HepG2 (cell line): ENCODE measurements around the gene DNAJC21. TPM values are rescaled to one million over a fixed set of nuclear protein-coding genes. Genes with fewer than 3 reads are reported as not detected.

Experiments
- BCL6 ChIP-seq: IDR thresholded peaks from 2 replicates; pipeline ENCODE4 v1.6.1; 2016; ENCODE audit warnings: missing genetic modification reagents, missing compliant biosample characterization
- ETV6 ChIP-seq: sonication (generic); formaldehyde crosslinking; conservative IDR thresholded peaks from 2 replicates; pipeline ENCODE4 v1.4.0; 2020; ENCODE audit warnings: missing genetic modification reagents
- FOXO1 ChIP-seq: sonication (generic); formaldehyde crosslinking; IDR thresholded peaks from 2 replicates; pipeline ENCODE4 v1.4.0; 2020; ENCODE audit warnings: missing genetic modification reagents
- HHEX ChIP-seq: IDR thresholded peaks from 2 replicates; pipeline ENCODE4 v1.6.1; 2016; ENCODE audit warnings: control low read depth
- IKZF1 ChIP-seq: fragments of 450-650 bp; IDR thresholded peaks from 2 replicates; pipeline ENCODE4 v1.7.1; 2016
- MAFG ChIP-seq: sonication (generic); formaldehyde crosslinking; IDR thresholded peaks from 2 replicates; pipeline ENCODE4 v1.5.1; 2020; ENCODE audit warnings: mild to moderate bottlenecking, missing genetic modification reagents
- PHF20 ChIP-seq: sonication (generic); formaldehyde crosslinking; IDR thresholded peaks from 2 replicates; pipeline ENCODE4 v1.5.0; 2020; ENCODE audit warnings: mild to moderate bottlenecking, missing genetic modification reagents
- RAD21 ChIP-seq: fragments of 450-650 bp; formaldehyde crosslinking; IDR thresholded peaks from 2 replicates; pipeline ENCODE4 v1.5.0; 2020; ENCODE audit warnings: mild to moderate bottlenecking
- SALL2 ChIP-seq: sonication (generic); formaldehyde crosslinking; IDR thresholded peaks from 2 replicates; pipeline ENCODE4 v1.8.1; 2023; ENCODE audit warnings: mild to moderate bottlenecking, missing genetic modification reagents, inconsistent platforms
- SIN3B ChIP-seq: fragments of 150-350 bp; IDR thresholded peaks from 2 replicates; pipeline ENCODE4 v1.6.1; 2014; ENCODE audit warnings: low read length
- SMAD3 ChIP-seq: sonication (generic); formaldehyde crosslinking; IDR thresholded peaks from 2 replicates; pipeline ENCODE4 v1.4.0; 2020; ENCODE audit warnings: missing genetic modification reagents
- SOX5 ChIP-seq: IDR thresholded peaks from 2 replicates; pipeline ENCODE4 v1.6.1; 2016; ENCODE audit warnings: borderline replicate concordance
- TBX2 ChIP-seq: sonication (generic); formaldehyde crosslinking; IDR thresholded peaks from 2 replicates; pipeline ENCODE4 v1.5.0; 2020; ENCODE audit warnings: missing genetic modification reagents, mild to moderate bottlenecking, borderline replicate concordance
- TSC22D2 ChIP-seq: sonication (generic); formaldehyde crosslinking; IDR thresholded peaks from 2 replicates; pipeline ENCODE4 v1.5.1; 2020; ENCODE audit warnings: missing genetic modification reagents, mild to moderate bottlenecking, borderline replicate concordance
- ZFP36L1 ChIP-seq: sonication (generic); formaldehyde crosslinking; IDR thresholded peaks from 2 replicates; pipeline ENCODE4 v1.8.0; 2022; ENCODE audit warnings: mild to moderate bottlenecking, missing genetic modification reagents, moderate library complexity
- ZFP90 ChIP-seq: sonication (generic); formaldehyde crosslinking; IDR thresholded peaks from 2 replicates; pipeline ENCODE4 v1.8.0; 2022; ENCODE audit warnings: missing genetic modification reagents, mild to moderate bottlenecking, inconsistent platforms, borderline replicate concordance
- ZNF44 ChIP-seq: sonication (generic); formaldehyde crosslinking; IDR thresholded peaks from 2 replicates; pipeline ENCODE4 v1.5.1; 2020; ENCODE audit warnings: mild to moderate bottlenecking, missing genetic modification reagents
- ZNF564 ChIP-seq: sonication (generic); formaldehyde crosslinking; IDR thresholded peaks from 2 replicates; pipeline ENCODE4 v1.8.1; 2023; ENCODE audit warnings: mild to moderate bottlenecking, missing genetic modification reagents
- ZNF75D ChIP-seq: sonication (generic); formaldehyde crosslinking; IDR thresholded peaks from 2 replicates; pipeline ENCODE4 v1.8.1; 2023; ENCODE audit warnings: missing genetic modification reagents, mild to moderate bottlenecking, borderline replicate concordance
- polyA plus RNA-seq, 8 experiments: library from polyadenylated mRNA; depleted of rRNA in 3 of 8; stranded (reverse) in 7 of 8; unstranded in 1 of 8; fragments of >200 nt; fragmentation: Illumina TruSeq in 4 of 8; extraction: Trizol in 4 of 8; gene quantifications; 2 replicates each; pipeline versions ENCODE4 v1.2.1 to v1.2.3, GENCODE V29; 2011 to 2016; ENCODE audit warnings: low read depth in 4 of 8, missing spikeins in 1 of 8, mixed read lengths in 1 of 8; ENCODE audit not compliant: insufficient read depth in 1 of 8
- total RNA-seq, 5 experiments: library from RNA; depleted of rRNA; stranded (reverse); fragments of >200 nt; fragmentation: Illumina TruSeq; extraction: Trizol; gene quantifications; 2 replicates each; pipeline ENCODE4 v1.2.3, GENCODE V29; 2016; ENCODE audit warnings: low read depth in 1 of 5
- TF ChIP-seq, protein P1 (sequence below): sonication (generic); formaldehyde crosslinking; IDR thresholded peaks from 2 replicates; pipeline ENCODE4 v1.8.1; 2023; ENCODE audit warnings: missing genetic modification reagents, mild to moderate bottlenecking, borderline replicate concordance
- TF ChIP-seq, protein P2 (sequence below): sonication (generic); formaldehyde crosslinking; IDR thresholded peaks from 2 replicates; pipeline ENCODE4 v1.9.0; 2022; ENCODE audit warnings: missing genetic modification reagents, mild to moderate bottlenecking, borderline replicate concordance
- TF ChIP-seq, protein P3 (sequence below): IDR thresholded peaks from 2 replicates; pipeline ENCODE4 v1.6.1; 2016; ENCODE audit warnings: low read depth, control low read depth
- TF ChIP-seq, protein P4 (sequence below): sonication (generic); formaldehyde crosslinking; IDR thresholded peaks from 2 replicates; pipeline ENCODE4 v1.4.0; 2020; ENCODE audit warnings: missing genetic modification reagents, borderline replicate concordance

DNAJC21 gene
- total and polyA plus RNA-seq, 2 of the 13 experiments (the other 11 are each of a cell fraction or from before 2014, with no cell fraction given): 10.9 to 41.6 TPM

DNA sequence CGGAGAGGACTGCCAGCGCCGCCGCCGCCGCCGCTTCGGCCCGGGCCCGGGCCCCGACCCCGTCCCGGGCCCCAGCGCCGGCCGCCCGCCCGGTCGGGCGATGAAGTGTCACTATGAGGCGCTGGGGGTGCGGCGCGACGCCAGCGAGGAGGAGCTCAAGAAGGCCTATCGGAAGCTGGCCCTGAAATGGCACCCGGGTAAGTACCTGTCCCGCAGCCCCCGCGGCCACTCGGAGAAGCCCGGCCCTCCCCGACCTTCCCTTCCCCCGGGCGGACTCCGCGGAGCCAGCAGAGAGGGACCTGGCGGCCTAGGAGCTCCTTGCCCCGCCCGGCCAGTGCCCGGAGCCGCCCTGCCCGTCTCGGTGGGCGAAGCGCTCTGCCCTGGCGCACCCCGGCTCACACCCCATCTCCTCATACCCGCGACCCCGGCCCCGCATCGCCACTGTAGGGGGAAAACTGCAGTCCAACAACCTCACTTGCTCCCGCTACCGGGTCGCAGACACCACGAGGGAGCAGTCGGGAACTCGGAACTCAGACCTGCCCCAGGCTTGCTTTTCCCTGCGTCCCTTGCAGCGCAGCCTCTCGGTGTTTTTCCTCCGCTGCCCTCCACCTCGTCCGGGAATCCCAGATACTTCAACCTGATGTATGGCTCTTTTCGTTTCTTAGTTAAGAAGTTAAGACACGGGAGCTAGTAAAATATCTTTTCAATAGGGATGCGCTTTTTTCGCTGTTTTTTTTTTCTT, 532 bp downstream of the DNAJC21 start (continued):
- TF ChIP-seq PHF20 (CRISPR knock-in tag) (peak; percentile 38; the same call in 1 of the 2 replicates), ZNF564 (CRISPR knock-in tag) (0 out of 2 replicates have a peak, but pooled peaks have one; percentile 39), ZNF44 (CRISPR knock-in tag) (no peak), SIN3B (no peak), TSC22D2 (no peak), ZFP90 (CRISPR knock-in tag) (no peak; the same call in 1 of the 2 replicates), HHEX (no peak), ZNF75D (no peak), FOXO1 (CRISPR knock-in tag) (no peak), SMAD3 (CRISPR knock-in tag) (no peak), ZFP36L1 (CRISPR knock-in tag) (0 out of 2 replicates have a peak, but pooled peaks have one; percentile 42), IKZF1 (no peak), MAFG (CRISPR knock-in tag) (no peak), SALL2 (no peak), ETV6 (CRISPR knock-in tag) (0 out of 2 replicates have a peak, but pooled peaks have one; percentile 36), RAD21 (peak; percentile 12; the same call in 1 of the 2 replicates), SOX5 (no peak), BCL6 (no peak), TBX2 (CRISPR knock-in tag) (0 out of 2 replicates have a peak, but pooled peaks have one; percentile 53)
- TF ChIP-seq, protein P1, sequence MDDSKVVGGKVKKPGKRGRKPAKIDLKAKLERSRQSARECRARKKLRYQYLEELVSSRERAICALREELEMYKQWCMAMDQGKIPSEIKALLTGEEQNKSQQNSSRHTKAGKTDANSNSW (CRISPR knock-in tag): no peak
- TF ChIP-seq, protein P2, sequence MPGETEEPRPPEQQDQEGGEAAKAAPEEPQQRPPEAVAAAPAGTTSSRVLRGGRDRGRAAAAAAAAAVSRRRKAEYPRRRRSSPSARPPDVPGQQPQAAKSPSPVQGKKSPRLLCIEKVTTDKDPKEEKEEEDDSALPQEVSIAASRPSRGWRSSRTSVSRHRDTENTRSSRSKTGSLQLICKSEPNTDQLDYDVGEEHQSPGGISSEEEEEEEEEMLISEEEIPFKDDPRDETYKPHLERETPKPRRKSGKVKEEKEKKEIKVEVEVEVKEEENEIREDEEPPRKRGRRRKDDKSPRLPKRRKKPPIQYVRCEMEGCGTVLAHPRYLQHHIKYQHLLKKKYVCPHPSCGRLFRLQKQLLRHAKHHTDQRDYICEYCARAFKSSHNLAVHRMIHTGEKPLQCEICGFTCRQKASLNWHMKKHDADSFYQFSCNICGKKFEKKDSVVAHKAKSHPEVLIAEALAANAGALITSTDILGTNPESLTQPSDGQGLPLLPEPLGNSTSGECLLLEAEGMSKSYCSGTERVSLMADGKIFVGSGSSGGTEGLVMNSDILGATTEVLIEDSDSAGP (CRISPR knock-in tag): peak; percentile 62; the same call in 1 of the 2 replicates
- TF ChIP-seq, protein P3, sequence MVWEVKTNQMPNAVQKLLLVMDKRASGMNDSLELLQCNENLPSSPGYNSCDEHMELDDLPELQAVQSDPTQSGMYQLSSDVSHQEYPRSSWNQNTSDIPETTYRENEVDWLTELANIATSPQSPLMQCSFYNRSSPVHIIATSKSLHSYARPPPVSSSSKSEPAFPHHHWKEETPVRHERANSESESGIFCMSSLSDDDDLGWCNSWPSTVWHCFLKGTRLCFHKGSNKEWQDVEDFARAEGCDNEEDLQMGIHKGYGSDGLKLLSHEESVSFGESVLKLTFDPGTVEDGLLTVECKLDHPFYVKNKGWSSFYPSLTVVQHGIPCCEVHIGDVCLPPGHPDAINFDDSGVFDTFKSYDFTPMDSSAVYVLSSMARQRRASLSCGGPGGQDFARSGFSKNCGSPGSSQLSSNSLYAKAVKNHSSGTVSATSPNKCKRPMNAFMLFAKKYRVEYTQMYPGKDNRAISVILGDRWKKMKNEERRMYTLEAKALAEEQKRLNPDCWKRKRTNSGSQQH (CRISPR knock-in tag): no peak; the same call in 1 of the 2 replicates
- TF ChIP-seq, protein P4, sequence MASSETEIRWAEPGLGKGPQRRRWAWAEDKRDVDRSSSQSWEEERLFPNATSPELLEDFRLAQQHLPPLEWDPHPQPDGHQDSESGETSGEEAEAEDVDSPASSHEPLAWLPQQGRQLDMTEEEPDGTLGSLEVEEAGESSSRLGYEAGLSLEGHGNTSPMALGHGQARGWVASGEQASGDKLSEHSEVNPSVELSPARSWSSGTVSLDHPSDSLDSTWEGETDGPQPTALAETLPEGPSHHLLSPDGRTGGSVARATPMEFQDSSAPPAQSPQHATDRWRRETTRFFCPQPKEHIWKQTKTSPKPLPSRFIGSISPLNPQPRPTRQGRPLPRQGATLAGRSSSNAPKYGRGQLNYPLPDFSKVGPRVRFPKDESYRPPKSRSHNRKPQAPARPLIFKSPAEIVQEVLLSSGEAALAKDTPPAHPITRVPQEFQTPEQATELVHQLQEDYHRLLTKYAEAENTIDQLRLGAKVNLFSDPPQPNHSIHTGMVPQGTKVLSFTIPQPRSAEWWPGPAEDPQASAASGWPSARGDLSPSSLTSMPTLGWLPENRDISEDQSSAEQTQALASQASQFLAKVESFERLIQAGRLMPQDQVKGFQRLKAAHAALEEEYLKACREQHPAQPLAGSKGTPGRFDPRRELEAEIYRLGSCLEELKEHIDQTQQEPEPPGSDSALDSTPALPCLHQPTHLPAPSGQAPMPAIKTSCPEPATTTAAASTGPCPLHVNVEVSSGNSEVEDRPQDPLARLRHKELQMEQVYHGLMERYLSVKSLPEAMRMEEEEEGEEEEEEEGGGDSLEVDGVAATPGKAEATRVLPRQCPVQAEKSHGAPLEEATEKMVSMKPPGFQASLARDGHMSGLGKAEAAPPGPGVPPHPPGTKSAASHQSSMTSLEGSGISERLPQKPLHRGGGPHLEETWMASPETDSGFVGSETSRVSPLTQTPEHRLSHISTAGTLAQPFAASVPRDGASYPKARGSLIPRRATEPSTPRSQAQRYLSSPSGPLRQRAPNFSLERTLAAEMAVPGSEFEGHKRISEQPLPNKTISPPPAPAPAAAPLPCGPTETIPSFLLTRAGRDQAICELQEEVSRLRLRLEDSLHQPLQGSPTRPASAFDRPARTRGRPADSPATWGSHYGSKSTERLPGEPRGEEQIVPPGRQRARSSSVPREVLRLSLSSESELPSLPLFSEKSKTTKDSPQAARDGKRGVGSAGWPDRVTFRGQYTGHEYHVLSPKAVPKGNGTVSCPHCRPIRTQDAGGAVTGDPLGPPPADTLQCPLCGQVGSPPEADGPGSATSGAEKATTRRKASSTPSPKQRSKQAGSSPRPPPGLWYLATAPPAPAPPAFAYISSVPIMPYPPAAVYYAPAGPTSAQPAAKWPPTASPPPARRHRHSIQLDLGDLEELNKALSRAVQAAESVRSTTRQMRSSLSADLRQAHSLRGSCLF (CRISPR knock-in tag): no peak
